ENCODE data around the gene IFI27L1. TPM values are rescaled to one million over a fixed set of nuclear protein-coding genes. Genes with fewer than 3 reads are reported as not detected.

The IFI27L1 gene, protein sequence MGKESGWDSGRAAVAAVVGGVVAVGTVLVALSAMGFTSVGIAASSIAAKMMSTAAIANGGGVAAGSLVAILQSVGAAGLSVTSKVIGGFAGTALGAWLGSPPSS
- total RNA-seq = 10 to 100 TPM; 42.8 to 55.4 TPM

DNA sequence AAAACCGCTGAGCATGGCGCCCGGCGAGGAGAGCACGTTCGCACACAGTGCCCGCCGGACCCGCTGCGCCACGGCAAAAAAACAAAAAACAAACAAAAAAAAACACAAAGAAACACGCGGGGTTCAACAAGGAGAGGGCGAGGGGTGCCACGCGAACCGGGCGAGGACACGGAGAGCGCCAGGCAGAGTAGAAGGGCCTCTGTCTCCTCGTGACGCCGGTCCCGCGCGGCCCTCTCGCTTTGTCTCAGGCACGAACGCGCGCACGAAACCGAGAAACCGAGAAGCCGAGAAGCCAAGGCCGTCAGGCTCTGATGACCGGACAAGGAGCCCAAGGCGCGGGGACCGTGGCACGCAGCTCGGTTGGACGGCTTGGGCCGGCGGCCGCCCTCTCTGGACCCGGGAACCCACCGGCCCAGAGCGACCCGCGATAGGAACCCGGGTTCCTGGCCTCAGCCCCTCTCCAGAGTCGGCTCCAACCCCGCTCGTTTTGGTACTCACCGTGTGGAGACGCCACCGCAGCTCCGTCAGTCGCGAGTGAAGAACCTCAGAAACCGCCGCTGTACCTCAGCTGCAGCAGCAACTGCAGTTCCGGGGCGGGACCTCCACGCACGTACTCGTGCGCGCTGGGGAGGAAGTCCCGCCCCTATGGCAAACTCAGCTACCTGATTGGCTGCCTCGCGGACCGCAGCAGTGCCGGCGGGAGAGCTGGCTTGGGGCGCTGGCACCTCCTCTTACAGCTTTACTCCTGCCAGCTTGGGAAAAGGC is at the start of gene IFI27L1, which contains the start of gene DDX24:
IFI27L1 (plus strand) TSS at position 690 of the 765 bp plus-strand sequence. CDS start 15,628 bp downstream, outside the sequence.
DDX24 (minus strand) TSS at position 582 of the 765 bp plus-strand sequence. CDS start 1,460 bp downstream, outside the sequence.
- Mint-ChIP-seq H3K36me3 (peaks cover 53% of the 10 kb centered on the region), H3K9me3 (ENCODE audit: low read depth) (no peaks in the 10 kb centered on the region), H3K4me1 (peaks cover 57% of the 10 kb centered on the region), H3K27me3 (no peaks in the 10 kb centered on the region), H3K4me3 (peak within 1 kb of the TSS; percentile 95), H3K27ac (peak within 1 kb of the TSS; percentile 98)
- ATAC-seq (peak; percentile 97), DNase-seq (peak; percentile 98)
- CTCF ChIA-PET = interaction anchor here (1.0 to 4.6 kb wide), 15 partner anchors 9 to 141 kb away, joined by 3 to 24 read pairs (median 4); partner anchors contain the start of gene IFI27L2

DNA sequence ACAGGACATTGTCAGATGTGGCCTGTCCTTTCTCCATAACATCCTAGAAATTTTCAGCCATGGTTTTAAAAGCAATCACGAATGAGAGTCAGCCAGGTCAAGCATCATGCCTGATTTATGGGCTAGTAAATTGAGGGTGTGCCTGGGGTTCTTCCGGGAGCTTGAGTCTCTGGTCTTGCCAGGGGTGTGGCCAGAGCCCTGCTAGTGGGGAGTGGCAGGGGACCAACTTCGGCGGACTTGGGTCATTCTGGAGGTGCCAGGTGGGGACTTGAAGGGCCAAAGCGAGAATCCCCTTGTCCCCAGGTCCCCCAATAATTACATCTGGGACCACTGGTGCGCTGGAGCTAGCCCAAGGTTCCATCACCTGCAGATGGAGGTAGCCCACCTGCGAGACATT is 49.2 kb upstream of the IFI27L1 start:
- no peak for ATAC-seq
- H3K27ac Mint-ChIP-seq = no peak overlapping the region
- no peaks in the 10 kb centered on the region for H3K27me3 Mint-ChIP-seq

DNA sequence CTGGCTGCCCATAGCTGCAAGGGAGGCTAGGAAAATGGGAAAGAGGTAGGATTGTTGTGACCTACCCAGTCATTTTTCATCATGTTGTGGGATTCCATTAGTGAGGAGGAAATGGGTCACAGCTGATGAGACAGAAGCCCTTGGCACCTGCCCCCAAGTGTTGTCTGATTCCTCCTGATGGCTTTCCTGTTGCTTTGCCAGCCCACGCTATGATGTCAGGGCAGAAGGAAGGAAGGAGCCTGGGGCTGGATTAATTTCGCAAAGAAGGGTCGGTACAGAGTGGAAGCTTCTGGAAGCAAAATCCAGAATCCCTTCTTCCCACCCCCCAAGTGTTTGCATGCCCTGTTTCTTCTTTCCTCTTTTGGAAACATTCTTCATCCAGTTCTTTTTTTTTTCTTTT is 46.2 kb upstream of the IFI27L1 start:
- no peak overlapping the region for H3K4me3 Mint-ChIP-seq
- CTCF ChIA-PET = interaction anchor here (0.9 to 8.3 kb wide), 15 partner anchors 9 to 147 kb away, joined by 3 to 150 read pairs (median 15); partner anchors contain the start of genes IFI27L2 and OTUB2
- no peak overlapping the region for H3K27ac Mint-ChIP-seq
- DNase-seq = no peak
- ATAC-seq = no peak
- H3K27me3 Mint-ChIP-seq = no peaks in the 10 kb centered on the region
- H3K4me1 Mint-ChIP-seq = peaks cover 5% of the 10 kb centered on the region
- H3K36me3 Mint-ChIP-seq = no peaks in the 10 kb centered on the region
- H3K9me3 Mint-ChIP-seq (ENCODE audit: low read depth) = no peaks in the 10 kb centered on the region

More for the DNA sequence above, 49.2 kb upstream of the IFI27L1 start:
- Mint-ChIP-seq H3K4me3 (no peak overlapping the region), H3K9me3 (ENCODE audit: low read depth) (no peaks in the 10 kb centered on the region), H3K36me3 (no peaks in the 10 kb centered on the region), H3K4me1 (peaks cover 28% of the 10 kb centered on the region)
- no peak for DNase-seq
- CTCF ChIA-PET = interaction anchor here (7.2 to 8.3 kb wide), 2 partner anchors 99 to 105 kb away, joined by 90 to 150 read pairs; partner anchors contain the start of gene IFI27L2

DNA sequence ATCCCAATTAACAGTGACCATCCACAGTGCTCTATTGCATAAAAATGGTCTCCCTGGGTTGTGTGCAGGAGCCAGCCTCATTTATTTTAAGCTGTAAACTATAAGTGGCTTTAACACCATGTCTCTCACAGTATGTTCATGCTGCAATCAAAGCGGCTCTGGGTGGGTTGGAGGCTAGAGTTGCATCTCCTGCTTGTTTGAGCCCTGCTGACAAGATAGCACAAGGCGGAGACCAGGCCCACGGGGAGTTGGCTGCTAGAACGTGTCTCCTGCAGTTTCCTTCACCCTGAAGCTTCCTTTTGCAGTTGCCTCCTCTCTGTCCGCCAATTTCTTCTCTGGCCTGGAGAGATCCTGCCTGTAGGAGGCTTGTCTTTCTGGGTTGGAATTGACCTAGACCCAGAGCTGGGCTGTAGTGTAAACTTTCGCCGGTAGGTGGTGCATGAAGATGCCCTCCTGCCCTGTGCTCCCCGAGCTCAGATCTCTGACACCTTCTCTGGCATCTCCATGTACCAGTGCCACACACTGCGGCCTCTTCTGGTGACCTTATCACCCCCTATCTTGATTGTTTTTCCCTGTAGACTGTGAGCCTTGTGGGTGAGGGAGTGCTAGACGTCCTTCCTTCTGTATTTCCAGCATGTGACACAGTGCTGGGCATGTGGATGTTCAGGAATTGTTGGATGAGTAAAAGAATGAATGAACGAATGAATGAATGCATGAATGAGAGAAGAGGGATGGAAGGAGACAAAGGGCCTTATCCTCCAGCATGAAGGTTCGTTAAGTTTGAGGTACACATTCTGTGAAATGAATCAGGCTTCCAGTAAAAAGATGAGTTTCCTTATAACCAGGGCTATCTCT is 44.6 kb upstream of the IFI27L1 start:
- Mint-ChIP-seq H3K4me1 (peaks cover 5% of the 10 kb centered on the region), H3K4me3 (no peak overlapping the region), H3K27me3 (no peaks in the 10 kb centered on the region), H3K27ac (no peak overlapping the region), H3K36me3 (no peaks in the 10 kb centered on the region), H3K9me3 (ENCODE audit: low read depth) (no peaks in the 10 kb centered on the region)
- CTCF ChIA-PET = interaction anchor here (0.6 to 8.3 kb wide), 38 partner anchors 9 to 512 kb away, joined by 3 to 150 read pairs (median 7); partner anchors contain the start of genes CCDC197, DDX24, IFI27L1 and IFI27L2
- DNase-seq = peak; percentile 86
- peak; percentile 97 for ATAC-seq

DNA sequence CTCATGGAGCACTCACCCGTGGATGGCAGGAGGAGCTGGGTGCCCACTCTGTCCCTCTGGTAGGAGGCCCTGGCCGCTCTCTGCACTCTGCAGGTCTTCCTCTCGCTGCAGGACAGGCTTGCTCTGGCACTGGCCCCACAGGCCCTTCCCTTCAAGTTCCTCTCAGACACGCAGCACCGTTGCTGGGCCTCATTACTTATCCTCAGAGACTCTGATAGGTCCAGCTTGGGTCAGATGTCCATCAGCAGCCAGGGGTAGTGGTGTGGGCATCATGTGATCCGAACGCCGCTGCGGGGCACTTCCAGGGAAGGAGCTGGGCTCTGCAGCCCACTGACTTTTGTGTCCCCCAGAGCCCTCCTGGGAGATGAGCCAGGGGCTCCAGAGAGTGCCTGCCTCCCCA is 43.2 kb upstream of the IFI27L1 start:
- no peaks in the 10 kb centered on the region for H3K27me3 Mint-ChIP-seq
- CTCF ChIA-PET = interaction anchor here (1.2 to 8.3 kb wide), 9 partner anchors 12 to 142 kb away, joined by 3 to 150 read pairs (median 28); partner anchors contain the start of genes DDX24, IFI27L1 and IFI27L2
- DNase-seq (no peak), ATAC-seq (no peak)
- H3K36me3 Mint-ChIP-seq = no peaks in the 10 kb centered on the region
- peaks cover 5% of the 10 kb centered on the region for H3K4me1 Mint-ChIP-seq
- H3K27ac Mint-ChIP-seq = no peak overlapping the region
- H3K4me3 Mint-ChIP-seq = no peak overlapping the region
- no peaks in the 10 kb centered on the region for H3K9me3 Mint-ChIP-seq (ENCODE audit: low read depth)

DNA sequence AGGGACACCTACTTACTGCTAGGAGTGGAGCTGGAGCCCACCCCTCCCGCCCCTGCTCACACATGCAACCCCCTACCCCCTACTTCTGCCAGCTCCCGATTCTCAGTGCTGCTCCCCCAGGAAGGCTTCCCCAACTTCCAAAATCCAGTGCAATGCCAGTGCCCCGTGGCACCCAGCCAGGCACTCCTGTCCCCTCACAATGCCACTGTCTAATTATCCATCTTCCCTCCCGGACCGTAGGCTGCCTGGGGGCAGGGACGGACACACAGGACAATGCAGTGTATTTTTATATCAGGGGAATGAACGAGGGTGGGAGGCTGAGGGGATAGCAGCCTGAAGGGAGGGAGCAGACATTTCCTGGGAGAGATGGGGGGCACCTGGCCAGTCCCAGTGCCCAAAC is 42.6 kb upstream of the IFI27L1 start:
- no peak for DNase-seq
- CTCF ChIA-PET = interaction anchor here (1.2 to 8.3 kb wide), 7 partner anchors 11 to 141 kb away, joined by 3 to 150 read pairs (median 45); partner anchors contain the start of gene IFI27L2
- H3K27me3 Mint-ChIP-seq = no peaks in the 10 kb centered on the region
- no peak overlapping the region for H3K27ac Mint-ChIP-seq
- peaks cover 5% of the 10 kb centered on the region for H3K4me1 Mint-ChIP-seq
- H3K4me3 Mint-ChIP-seq = no peak overlapping the region
- no peaks in the 10 kb centered on the region for H3K9me3 Mint-ChIP-seq (ENCODE audit: low read depth)
- no peaks in the 10 kb centered on the region for H3K36me3 Mint-ChIP-seq
- ATAC-seq = no peak

DNA sequence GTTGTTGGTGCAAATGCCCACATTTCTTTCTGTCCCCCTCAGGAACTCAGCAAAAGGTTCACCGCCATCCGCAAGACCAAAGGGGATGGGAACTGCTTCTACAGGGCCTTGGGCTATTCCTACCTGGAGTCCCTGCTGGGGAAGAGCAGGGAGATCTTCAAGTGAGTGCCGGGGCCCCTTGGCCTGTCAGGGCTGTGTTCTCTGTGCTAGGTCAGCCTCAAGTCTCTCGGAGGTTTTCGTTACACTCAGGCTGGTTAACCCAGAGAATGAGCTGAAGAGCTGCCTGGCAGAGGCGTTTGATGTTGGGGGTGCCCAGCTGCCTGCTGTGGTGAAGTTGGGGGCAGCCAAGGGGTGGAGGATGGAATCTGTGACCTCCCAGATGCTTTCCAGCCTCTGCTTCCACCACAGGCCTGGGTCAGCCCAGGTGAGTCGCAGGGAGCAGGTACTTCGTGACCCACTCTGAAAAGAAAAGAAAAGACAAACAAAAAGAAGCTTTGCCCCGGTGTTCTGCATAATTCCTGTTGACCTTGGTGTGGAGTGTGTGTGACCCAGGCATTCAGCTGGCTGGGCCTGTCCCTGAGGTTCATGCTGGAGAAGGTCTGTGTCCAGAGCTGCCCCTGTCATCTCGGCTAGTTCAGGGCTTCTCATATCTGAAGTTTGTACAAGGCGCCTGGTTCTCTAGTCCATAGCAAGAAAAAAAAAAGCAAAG is 42.0 kb upstream of the IFI27L1 start:
- Mint-ChIP-seq H3K4me1 (peaks cover 5% of the 10 kb centered on the region), H3K9me3 (ENCODE audit: low read depth) (no peaks in the 10 kb centered on the region), H3K27ac (no peak overlapping the region), H3K4me3 (no peak overlapping the region), H3K36me3 (no peaks in the 10 kb centered on the region), H3K27me3 (no peaks in the 10 kb centered on the region)
- CTCF ChIA-PET = interaction anchor here (0.9 to 8.3 kb wide), 5 partner anchors 10 to 102 kb away, joined by 3 to 150 read pairs (median 6); no protein-coding TSS in a partner anchor
- no peak for DNase-seq
- no peak for ATAC-seq

DNA sequence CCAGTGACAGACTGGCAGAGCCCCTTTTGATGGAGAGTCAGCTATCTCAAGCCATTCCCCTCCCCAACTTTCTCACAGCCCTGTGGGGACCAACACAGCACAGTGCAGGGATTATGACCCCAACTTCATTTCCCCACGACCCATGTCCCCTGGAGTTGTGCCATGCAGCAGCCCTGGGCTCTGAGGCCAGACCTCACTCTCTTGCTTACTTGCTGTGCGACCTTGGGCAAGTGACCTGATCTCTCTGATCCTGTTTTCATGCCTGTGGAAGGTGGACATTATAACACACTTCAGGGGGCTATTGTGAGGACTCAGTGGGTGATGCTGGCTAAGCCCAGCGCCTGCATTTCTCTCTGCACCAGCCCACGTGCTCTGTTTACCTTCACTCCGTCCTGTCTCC is 40.9 kb upstream of the IFI27L1 start:
- Mint-ChIP-seq H3K27ac (no peak overlapping the region), H3K4me1 (peaks cover 5% of the 10 kb centered on the region), H3K36me3 (no peaks in the 10 kb centered on the region), H3K27me3 (no peaks in the 10 kb centered on the region), H3K4me3 (no peak overlapping the region), H3K9me3 (ENCODE audit: low read depth) (no peaks in the 10 kb centered on the region)
- ATAC-seq = no peak
- CTCF ChIA-PET = interaction anchor here (1.3 to 8.3 kb wide), 2 partner anchors 92 to 97 kb away, joined by 3 to 150 read pairs; no protein-coding TSS in a partner anchor
- no peak for DNase-seq

DNA sequence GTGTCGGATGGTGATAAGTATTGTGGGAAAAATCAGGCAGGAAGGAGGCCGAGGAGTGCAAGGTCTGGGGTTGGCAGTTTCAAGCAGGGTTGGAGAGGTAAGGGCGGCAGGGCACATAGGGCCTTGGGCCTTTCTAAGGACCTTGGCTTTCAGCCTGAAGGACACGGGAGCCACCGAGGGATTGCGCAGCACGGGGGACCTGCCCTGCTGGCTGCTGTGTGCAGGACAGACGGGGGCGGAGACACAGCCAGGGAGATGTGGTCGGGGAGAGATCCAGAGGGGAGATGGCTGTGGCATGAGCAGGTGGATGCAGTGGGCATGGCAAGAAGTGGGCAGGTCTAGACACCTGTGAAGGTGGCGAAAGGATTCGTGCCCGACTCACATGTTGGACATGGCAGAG is 40.3 kb upstream of the IFI27L1 start:
- H3K36me3 Mint-ChIP-seq = no peaks in the 10 kb centered on the region
- H3K4me3 Mint-ChIP-seq = no peak overlapping the region
- ATAC-seq (no peak), DNase-seq (no peak)
- H3K27me3 Mint-ChIP-seq = no peaks in the 10 kb centered on the region
- peaks cover 9% of the 10 kb centered on the region for H3K4me1 Mint-ChIP-seq
- no peak overlapping the region for H3K27ac Mint-ChIP-seq
- CTCF ChIA-PET = no interaction called here
- no peaks in the 10 kb centered on the region for H3K9me3 Mint-ChIP-seq (ENCODE audit: low read depth)

DNA sequence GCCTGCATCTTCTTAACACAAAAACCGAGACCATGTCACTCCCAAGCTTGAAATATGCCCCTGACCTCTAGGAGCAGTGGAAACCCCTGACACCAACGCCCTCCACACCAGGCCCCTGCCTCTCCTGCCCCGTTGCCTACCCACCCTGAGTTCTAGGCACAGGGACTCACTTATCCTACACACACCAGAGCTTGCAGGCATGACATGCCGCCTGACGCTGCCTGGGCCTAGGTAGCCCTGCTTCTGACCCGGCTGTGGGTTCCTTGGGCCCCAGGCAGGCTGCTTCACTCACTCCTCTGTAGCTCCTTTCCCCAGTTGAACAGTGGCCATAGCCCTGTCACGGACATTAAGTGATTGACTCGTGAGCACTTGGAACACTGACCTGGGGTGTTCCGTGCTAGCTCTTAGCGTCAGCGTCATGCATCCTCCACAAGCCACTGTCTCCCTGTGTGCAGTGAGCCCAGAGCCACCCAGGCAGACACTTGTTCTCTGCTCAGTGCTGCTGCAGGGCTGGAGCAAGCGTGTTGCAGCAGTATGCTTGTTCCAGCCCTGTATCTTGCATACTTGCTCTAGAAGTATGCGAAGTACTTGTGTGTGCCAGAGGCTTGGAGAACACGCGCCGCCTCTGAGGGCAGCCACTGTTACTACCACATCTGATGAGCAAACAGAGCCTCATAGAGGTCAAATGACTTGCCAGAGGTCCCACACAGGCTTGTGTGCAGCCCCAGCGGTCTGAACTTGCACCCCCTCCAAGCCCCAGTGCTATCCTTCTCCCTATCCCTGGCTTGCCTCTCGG is 39.4 kb upstream of the IFI27L1 start:
- Mint-ChIP-seq H3K4me1 (peaks cover 5% of the 10 kb centered on the region), H3K27me3 (no peaks in the 10 kb centered on the region), H3K9me3 (ENCODE audit: low read depth) (no peaks in the 10 kb centered on the region), H3K4me3 (no peak overlapping the region), H3K36me3 (no peaks in the 10 kb centered on the region), H3K27ac (no peak overlapping the region)
- no peak for DNase-seq
- no peak for ATAC-seq
- CTCF ChIA-PET = interaction anchor here (0.9 to 1.1 kb wide), 3 partner anchors 95 to 139 kb away, joined by 3 to 4 read pairs (median 4); no protein-coding TSS in a partner anchor

DNA sequence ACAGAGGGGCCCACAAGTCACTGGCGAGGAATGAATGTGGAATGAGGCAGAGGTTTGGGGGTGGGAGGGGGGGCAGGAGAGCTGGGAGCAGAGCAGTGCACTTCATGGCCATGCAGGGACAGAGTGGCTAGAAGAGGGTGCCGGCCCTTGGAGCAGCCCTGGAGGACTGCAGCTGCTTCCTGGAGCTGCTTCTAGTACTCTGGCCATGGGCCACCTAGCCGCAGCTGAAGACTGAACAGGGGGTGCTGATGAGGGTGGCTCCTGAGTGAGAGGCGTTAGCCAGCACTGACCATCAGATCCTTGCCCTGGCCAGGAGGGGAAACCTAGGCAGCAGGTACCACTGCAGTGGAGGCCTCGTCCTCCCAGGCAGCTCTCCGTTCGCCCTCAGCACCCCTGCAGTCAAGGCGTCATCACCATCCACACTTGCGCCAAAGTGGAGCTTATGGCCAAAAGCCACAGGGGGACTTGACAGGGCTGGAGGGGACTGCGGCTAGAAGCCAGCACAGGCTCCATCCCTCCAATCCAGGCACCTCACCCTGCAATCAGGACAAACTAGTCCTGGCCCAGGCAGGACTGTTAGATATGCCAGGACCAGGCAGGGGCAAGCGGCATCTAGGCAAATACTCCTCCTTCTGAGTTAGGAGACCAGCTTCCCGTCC is 38.5 kb upstream of the IFI27L1 start:
- ATAC-seq = no peak
- CTCF ChIA-PET = interaction anchor here (0.9 to 2.9 kb wide), 4 partner anchors 90 to 138 kb away, joined by 3 to 7 read pairs (median 4); no protein-coding TSS in a partner anchor

More for the DNA sequence above, 38.5 kb upstream of the IFI27L1 start:
- Mint-ChIP-seq H3K4me3 (no peak overlapping the region), H3K27ac (no peak overlapping the region), H3K4me1 (peaks cover 4% of the 10 kb centered on the region), H3K27me3 (no peaks in the 10 kb centered on the region), H3K36me3 (no peaks in the 10 kb centered on the region), H3K9me3 (ENCODE audit: low read depth) (no peaks in the 10 kb centered on the region)
- DNase-seq = no peak
